SU-DHL-6 (cell line): ENCODE data around the gene TP53RK.

Source experiments
- CTCF ChIP-seq: fragments of 200-600 bp; sonication (generic); IDR thresholded peaks from one replicate; pipeline ENCODE4 v1.5.1; 2017; ENCODE audit warnings: antibody characterized with exemption, mild to moderate bottlenecking, low read length, moderate library complexity; ENCODE audit not compliant: insufficient read depth, poor library complexity, severe bottlenecking
- EZH2phosphoT487 ChIP-seq: fragments of 200-600 bp; sonication (generic), shearing (Covaris generic); conservative IDR thresholded peaks from 2 replicates; pipeline ENCODE4 v1.6.1; 2018; ENCODE audit warnings: mild to moderate bottlenecking, antibody characterized with exemption, low read length, moderate library complexity, mixed read lengths

GRCh38 chr20:46688151-46689081 is 828 bp downstream of the TP53RK start:
- no peak for TF ChIP-seq CTCF
- TF ChIP-seq EZH2phosphoT487: no peak
